GM18907 (cell line): Measurements from ENCODE around the gene ZNF521.

Source experiments
- ATAC-seq: cut with Tn5 transposase; IDR thresholded peaks from one replicate; pipeline ENCODE4 v1.9.1; 2021; ENCODE audit warnings: mild to moderate bottlenecking, moderate library complexity; ENCODE audit not compliant: unreplicated experiment

The ZNF521 gene

GRCh38 chr18:25351777-25352628, at the start of gene ZNF521:
ZNF521 (minus strand) TSS chr18:25352166; CDS start chr18:25350946, 1,220 bp downstream.
- peak; percentile 78 for ATAC-seq

GRCh38 chr18:25399554-25399953, 47.6 kb upstream of the ZNF521 start:
- no peak for ATAC-seq

- ATAC-seq = no peak
These were observed 40.2 kb upstream of the ZNF521 start for GRCh38 chr18:25392192-25392591.

GRCh38 chr18:25373432-25374179, 21.6 kb upstream of the ZNF521 start:
- ATAC-seq = no peak

- ATAC-seq = no peak
These were observed 18.4 kb upstream of the ZNF521 start for GRCh38 chr18:25370391-25370790.

GRCh38 chr18:25365242-25365641, 13.3 kb upstream of the ZNF521 start:
- no peak for ATAC-seq

- ATAC-seq = no peak
These were observed 12.8 kb upstream of the ZNF521 start for GRCh38 chr18:25364732-25365131.

- ATAC-seq = no peak
These were observed 8.4 kb upstream of the ZNF521 start for GRCh38 chr18:25360301-25360899.

- no peak for ATAC-seq
These were observed 1.1 kb upstream of the ZNF521 start for GRCh38 chr18:25353080-25353479.

GRCh38 chr18:25352629-25353005, 651 bp upstream of the ZNF521 start:
- no peak for ATAC-seq

- no peak for ATAC-seq
These were observed 638 bp downstream of the ZNF521 start for GRCh38 chr18:25351280-25351775.

GRCh38 chr18:25350489-25351251, 1.3 kb downstream of the ZNF521 start:
- ATAC-seq = peak; percentile 52

GRCh38 chr18:25349926-25350487, 2.0 kb downstream of the ZNF521 start:
- no peak for ATAC-seq

- ATAC-seq = no peak
These were observed 2.6 kb downstream of the ZNF521 start for GRCh38 chr18:25349131-25349925.

- no peak for ATAC-seq
These were observed 3.4 kb downstream of the ZNF521 start for GRCh38 chr18:25348386-25349130.

- ATAC-seq = no peak
These were observed 5.4 kb downstream of the ZNF521 start for GRCh38 chr18:25346561-25346960.

GRCh38 chr18:25345081-25345866, 6.7 kb downstream of the ZNF521 start:
- no peak for ATAC-seq

GRCh38 chr18:25341831-25342230, 10.1 kb downstream of the ZNF521 start:
- no peak for ATAC-seq
